NK-92 treated with Interleukin-12 subunit alpha and Interleukin-12 subunit beta, amount 100 ng/mL, for 24 hours (cell line): ENCODE data around the gene VENTX.

ENCODE experiments used
- DNase-seq: peaks from one replicate; lab custom pipeline; 2025; lab: John Stamatoyannopoulos, UW

VENTX gene

GRCh38 chr10:133287832-133288500, 50.3 kb downstream of the VENTX start:
- DNase-seq, result no peak

- DNase-seq, result no peak
Observed at GRCh38 chr10:133289761-133290160, 52.1 kb downstream of the VENTX start.
